ENCODE results near the gene FAM240B.

Gene FAM240B

GRCh38 chr9:38700695-38701094 lies 19.2 kb downstream of the FAM240B start:
- H3K27me3 Mint-ChIP-seq (ENCODE audit: low read depth, poor library complexity), result peaks cover 4% of the 10 kb centered on the region
- DNase-seq, result no peak
- H3K27ac Mint-ChIP-seq, result no peak overlapping the region
- H3K9me3 Mint-ChIP-seq, result peaks cover 8% of the 10 kb centered on the region
- no peaks in the 10 kb centered on the region for H3K4me1 Mint-ChIP-seq
- H3K36me3 Mint-ChIP-seq (ENCODE audit: low read depth), result no peaks in the 10 kb centered on the region
- TF ChIP-seq, protein P1, sequence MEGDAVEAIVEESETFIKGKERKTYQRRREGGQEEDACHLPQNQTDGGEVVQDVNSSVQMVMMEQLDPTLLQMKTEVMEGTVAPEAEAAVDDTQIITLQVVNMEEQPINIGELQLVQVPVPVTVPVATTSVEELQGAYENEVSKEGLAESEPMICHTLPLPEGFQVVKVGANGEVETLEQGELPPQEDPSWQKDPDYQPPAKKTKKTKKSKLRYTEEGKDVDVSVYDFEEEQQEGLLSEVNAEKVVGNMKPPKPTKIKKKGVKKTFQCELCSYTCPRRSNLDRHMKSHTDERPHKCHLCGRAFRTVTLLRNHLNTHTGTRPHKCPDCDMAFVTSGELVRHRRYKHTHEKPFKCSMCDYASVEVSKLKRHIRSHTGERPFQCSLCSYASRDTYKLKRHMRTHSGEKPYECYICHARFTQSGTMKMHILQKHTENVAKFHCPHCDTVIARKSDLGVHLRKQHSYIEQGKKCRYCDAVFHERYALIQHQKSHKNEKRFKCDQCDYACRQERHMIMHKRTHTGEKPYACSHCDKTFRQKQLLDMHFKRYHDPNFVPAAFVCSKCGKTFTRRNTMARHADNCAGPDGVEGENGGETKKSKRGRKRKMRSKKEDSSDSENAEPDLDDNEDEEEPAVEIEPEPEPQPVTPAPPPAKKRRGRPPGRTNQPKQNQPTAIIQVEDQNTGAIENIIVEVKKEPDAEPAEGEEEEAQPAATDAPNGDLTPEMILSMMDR (IDR thresholded peaks at IDR 0.05), result no peak
- H3K4me3 Mint-ChIP-seq, result no peak overlapping the region

DNA sequence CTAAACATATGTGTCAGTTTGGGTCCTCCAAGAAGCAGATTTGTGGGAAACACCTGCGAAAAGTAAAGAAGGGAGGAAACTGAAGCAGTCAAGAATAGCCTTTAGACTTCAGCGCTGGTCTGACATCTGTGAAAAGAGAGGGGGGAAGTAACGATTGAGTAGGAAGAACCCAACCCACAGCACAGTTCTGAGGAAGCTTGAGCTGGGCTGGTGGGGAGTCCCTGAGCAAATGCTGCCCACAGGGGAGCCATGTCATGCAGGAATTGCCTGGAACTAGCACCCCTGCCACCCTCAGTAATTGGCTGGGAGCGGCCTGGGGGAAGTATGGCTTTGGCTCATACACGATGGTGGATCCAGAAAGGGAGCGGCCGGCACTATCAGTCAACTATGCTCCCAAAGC lies 20.6 kb downstream of the FAM240B start:
- DNase-seq, result no peak
- TF ChIP-seq, protein P1 (IDR thresholded peaks at IDR 0.05), result no peak
- Mint-ChIP-seq H3K4me3 (no peak overlapping the region), H3K27me3 (ENCODE audit: low read depth, poor library complexity) (peaks cover 4% of the 10 kb centered on the region), H3K9me3 (peaks cover 8% of the 10 kb centered on the region), H3K4me1 (peaks cover 5% of the 10 kb centered on the region), H3K36me3 (ENCODE audit: low read depth) (no peaks in the 10 kb centered on the region), H3K27ac (no peak overlapping the region)

DNA sequence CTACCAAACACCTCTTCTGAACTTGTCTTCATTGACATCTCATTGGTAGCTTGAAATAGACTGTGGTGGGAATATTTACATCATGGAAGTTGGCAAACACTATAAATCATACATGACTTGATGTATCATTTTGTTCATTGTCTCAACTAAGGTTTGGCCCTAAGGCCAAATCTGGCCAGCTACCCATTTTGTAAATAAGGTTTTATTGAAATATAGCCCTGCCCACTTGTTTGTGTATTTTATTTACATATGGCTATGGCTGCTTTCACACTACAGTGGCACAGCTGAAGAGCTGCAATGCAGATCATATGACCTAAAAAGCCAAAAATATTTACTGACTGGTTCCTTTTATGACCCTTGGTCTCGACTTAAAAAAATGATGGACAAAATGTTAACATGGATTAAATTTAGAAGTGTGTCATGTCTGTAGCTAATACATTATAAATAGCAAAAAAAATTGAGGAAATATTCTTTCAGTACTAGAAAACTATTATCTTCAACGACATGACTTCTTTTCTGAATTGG lies 22.1 kb downstream of the FAM240B start:
- no peaks in the 10 kb centered on the region for H3K36me3 Mint-ChIP-seq (ENCODE audit: low read depth)
- H3K4me1 Mint-ChIP-seq, result peaks cover 17% of the 10 kb centered on the region
- DNase-seq, result no peak
- H3K27ac Mint-ChIP-seq, result no peak overlapping the region
- peaks cover 2% of the 10 kb centered on the region for H3K27me3 Mint-ChIP-seq (ENCODE audit: low read depth, poor library complexity)
- TF ChIP-seq, protein P1 (IDR thresholded peaks at IDR 0.05), result no peak
- no peak overlapping the region for H3K4me3 Mint-ChIP-seq
- H3K9me3 Mint-ChIP-seq, result no peaks in the 10 kb centered on the region

- Mint-ChIP-seq H3K27ac (no peak overlapping the region), H3K36me3 (ENCODE audit: low read depth) (no peaks in the 10 kb centered on the region), H3K9me3 (no peaks in the 10 kb centered on the region), H3K4me1 (peaks cover 26% of the 10 kb centered on the region), H3K4me3 (no peak overlapping the region), H3K27me3 (ENCODE audit: low read depth, poor library complexity) (peaks cover 5% of the 10 kb centered on the region)
- no peak for DNase-seq
- TF ChIP-seq, protein P1 (IDR thresholded peaks at IDR 0.05), result no peak
Observed at GRCh38 chr9:38696999-38697398, 22.9 kb downstream of the FAM240B start.

DNA sequence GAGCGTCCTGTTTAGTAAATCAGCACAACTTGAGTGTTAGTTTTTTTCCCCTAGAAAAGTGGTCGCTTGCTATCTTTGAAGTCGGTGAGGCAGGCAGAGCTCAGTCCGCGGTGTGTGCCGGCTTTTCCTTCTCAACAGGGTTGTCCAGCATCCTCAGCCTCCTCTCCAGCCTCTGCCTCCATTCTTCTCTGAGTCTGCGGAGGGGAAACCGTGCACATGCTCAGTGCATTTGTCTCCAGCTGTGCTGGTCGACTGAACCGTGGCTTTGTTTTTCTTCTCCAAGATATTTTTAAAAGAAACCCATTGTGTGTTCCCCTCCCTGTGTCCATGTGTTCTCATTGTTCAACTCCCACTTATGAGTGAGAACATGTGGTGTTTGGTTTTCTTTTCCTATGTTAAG lies 25.3 kb downstream of the FAM240B start:
- TF ChIP-seq, protein P1 (IDR thresholded peaks at IDR 0.05), result no peak
- Mint-ChIP-seq H3K4me1 (peaks cover 47% of the 10 kb centered on the region), H3K4me3 (no peak overlapping the region), H3K36me3 (ENCODE audit: low read depth) (no peaks in the 10 kb centered on the region), H3K27ac (no peak overlapping the region), H3K9me3 (no peaks in the 10 kb centered on the region), H3K27me3 (ENCODE audit: low read depth, poor library complexity) (peaks cover 5% of the 10 kb centered on the region)
- no peak for DNase-seq

- H3K27me3 Mint-ChIP-seq (ENCODE audit: low read depth, poor library complexity), result peaks cover 5% of the 10 kb centered on the region
- H3K9me3 Mint-ChIP-seq, result no peaks in the 10 kb centered on the region
- no peaks in the 10 kb centered on the region for H3K36me3 Mint-ChIP-seq (ENCODE audit: low read depth)
- H3K4me3 Mint-ChIP-seq, result no peak overlapping the region
- TF ChIP-seq, protein P1 (IDR thresholded peaks at IDR 0.05), result no peak
- H3K4me1 Mint-ChIP-seq, result peaks cover 62% of the 10 kb centered on the region
- H3K27ac Mint-ChIP-seq, result no peak overlapping the region
- no peak for DNase-seq
Observed at GRCh38 chr9:38692707-38693106, 27.2 kb downstream of the FAM240B start.
